Neural cell (in vitro differentiated cells): ENCODE results near the gene CPOX.

Experiments used
- CTCF ChIP-seq: fragments of 450-650 bp; IDR thresholded peaks from 2 replicates; pipeline ENCODE4 v1.5.1; 2014; ENCODE audit warnings: antibody characterized with exemption, mild to moderate bottlenecking, moderate library complexity; ENCODE audit not compliant: poor library complexity, severe bottlenecking
- EP300 ChIP-seq: fragments of 450-650 bp; conservative IDR thresholded peaks from 2 replicates; pipeline ENCODE4 v1.6.1; 2014; ENCODE audit warnings: antibody characterized with exemption, mild to moderate bottlenecking, moderate library complexity; ENCODE audit not compliant: poor library complexity, severe bottlenecking
- TAF1 ChIP-seq: IDR thresholded peaks from 2 replicates; pipeline ENCODE4 v1.6.1; 2012; ENCODE audit warnings: low read depth

- no peak for TF ChIP-seq EP300
- TF ChIP-seq CTCF = no peak
- no peak for TF ChIP-seq TAF1
These were observed 7.8 kb upstream of the CPOX start for GRCh38 chr3:98601180-98601579.
